Right lobe of liver (tissue), 4 donors: ENCODE data around the gene EPB41L4B.

Experiments used
- POLR2A ChIP-seq: fragments of 450-650 bp; IDR thresholded peaks from one replicate; pipeline ENCODE4 v1.6.1; 2017; ENCODE audit warnings: antibody characterized with exemption, mild to moderate bottlenecking
- TF ChIP-seq, protein P1 (sequence below), 4 donors: fragments of 200-600 bp in 3 of 4; fragments of 450-650 bp in 1 of 4; IDR thresholded peaks; one replicate each; pipeline versions ENCODE4 v1.5.1 to v1.8.0; 2016 to 2022; ENCODE audit warnings: antibody characterized with exemption in 4 of 4, mild to moderate bottlenecking in 2 of 4
- donor health status: DM: no; HTN: no; CAD: no.
- donor health status: DM: no; HTN: no; CAD: no.
- donor health status: DM: no; HTN: yes; CAD: no.

GRCh38 chr9:109319017-109319625, 1.7 kb downstream of the EPB41L4B start:
- TF ChIP-seq, protein P1, sequence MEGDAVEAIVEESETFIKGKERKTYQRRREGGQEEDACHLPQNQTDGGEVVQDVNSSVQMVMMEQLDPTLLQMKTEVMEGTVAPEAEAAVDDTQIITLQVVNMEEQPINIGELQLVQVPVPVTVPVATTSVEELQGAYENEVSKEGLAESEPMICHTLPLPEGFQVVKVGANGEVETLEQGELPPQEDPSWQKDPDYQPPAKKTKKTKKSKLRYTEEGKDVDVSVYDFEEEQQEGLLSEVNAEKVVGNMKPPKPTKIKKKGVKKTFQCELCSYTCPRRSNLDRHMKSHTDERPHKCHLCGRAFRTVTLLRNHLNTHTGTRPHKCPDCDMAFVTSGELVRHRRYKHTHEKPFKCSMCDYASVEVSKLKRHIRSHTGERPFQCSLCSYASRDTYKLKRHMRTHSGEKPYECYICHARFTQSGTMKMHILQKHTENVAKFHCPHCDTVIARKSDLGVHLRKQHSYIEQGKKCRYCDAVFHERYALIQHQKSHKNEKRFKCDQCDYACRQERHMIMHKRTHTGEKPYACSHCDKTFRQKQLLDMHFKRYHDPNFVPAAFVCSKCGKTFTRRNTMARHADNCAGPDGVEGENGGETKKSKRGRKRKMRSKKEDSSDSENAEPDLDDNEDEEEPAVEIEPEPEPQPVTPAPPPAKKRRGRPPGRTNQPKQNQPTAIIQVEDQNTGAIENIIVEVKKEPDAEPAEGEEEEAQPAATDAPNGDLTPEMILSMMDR (IDR thresholded peaks at IDR 0.05), result no peak
- TF ChIP-seq POLR2A, result no peak
